Naive thymus-derived CD8-positive, alpha-beta T cell (primary cell): ENCODE data around the gene NT5DC4. TPM values are rescaled to one million over a fixed set of nuclear protein-coding genes. Genes with fewer than 3 reads are reported as not detected.

Experiments used
- ATAC-seq, 2 donors: fragments of 150-1000 bp; cut with Tn5 transposase in 1 of 2; sonication (Bioruptor Pico), chemical (Tn5 transposase) in 1 of 2; 1 replicate in 1 of 2; 2 replicates in 1 of 2; pipeline ENCODE4 v1.10.0; 2021; ENCODE audit warnings: mild to moderate bottlenecking in 2 of 2, moderate library complexity in 2 of 2
- POLR2A ChIA-PET: fragments of 350-600 bp; sonication (Branson Sonifier 250); formaldehyde crosslinking; loops from one replicate; lab custom pipeline; 2021; ENCODE audit warnings: antibody characterized with exemption; lab: Charles Lee
- DNase-seq, 10 donors: peaks; one replicate each; pipeline versions ENCODE4 v3.0.0 to v3.0.0-alpha.2; 2020 to 2022
- H3K27ac Mint-ChIP-seq, 10 donors: one replicate each; pipeline ENCODE4 v1.8.0; 2020 to 2022; ENCODE audit warnings: mild to moderate bottlenecking in 10 of 10, mixed read lengths in 10 of 10, moderate library complexity in 4 of 10, inconsistent platforms in 1 of 10
- H3K27me3 Mint-ChIP-seq, 5 donors: one replicate each; pipeline ENCODE4 v1.8.0; 2021 to 2022; ENCODE audit warnings: mixed read lengths in 5 of 5
- H3K36me3 Mint-ChIP-seq, 3 donors: one replicate each; pipeline ENCODE4 v1.8.0; 2020 to 2022; ENCODE audit warnings: mixed read lengths in 3 of 3, mild to moderate bottlenecking in 2 of 3, inconsistent platforms in 1 of 3
- H3K4me1 Mint-ChIP-seq, 4 donors: one replicate each; pipeline ENCODE4 v1.8.0; 2021 to 2022; ENCODE audit warnings: mixed read lengths in 4 of 4
- H3K4me3 Mint-ChIP-seq, 10 donors: one replicate each; pipeline ENCODE4 v1.8.0; 2020 to 2022; ENCODE audit warnings: mild to moderate bottlenecking in 10 of 10, mixed read lengths in 10 of 10, moderate library complexity in 6 of 10, inconsistent platforms in 1 of 10
- H3K9me3 Mint-ChIP-seq, 9 donors: one replicate each; pipeline ENCODE4 v1.8.0; 2020 to 2022; ENCODE audit warnings: mixed read lengths in 9 of 9, mild to moderate bottlenecking in 3 of 9, inconsistent platforms in 1 of 9, moderate library complexity in 1 of 9
- polyA plus RNA-seq, 3 donors: library from polyadenylated mRNA; unstranded; fragments of 300-500 nt; fragmentation: Illumina TruSeq; gene quantifications; one replicate each; pipeline ENCODE4 v1.2.3, GENCODE V29; 2021
- total RNA-seq, 8 experiments: library from RNA in 2 of 8; stranded (reverse) in 2 of 8; gene quantifications; one replicate each; pipeline ENCODE4 v1.2.3 and lab custom pipeline; 2021 to 2026

The NT5DC4 gene
- total and polyA plus RNA-seq, 5 experiments from 2014 or later = not detected

DNA sequence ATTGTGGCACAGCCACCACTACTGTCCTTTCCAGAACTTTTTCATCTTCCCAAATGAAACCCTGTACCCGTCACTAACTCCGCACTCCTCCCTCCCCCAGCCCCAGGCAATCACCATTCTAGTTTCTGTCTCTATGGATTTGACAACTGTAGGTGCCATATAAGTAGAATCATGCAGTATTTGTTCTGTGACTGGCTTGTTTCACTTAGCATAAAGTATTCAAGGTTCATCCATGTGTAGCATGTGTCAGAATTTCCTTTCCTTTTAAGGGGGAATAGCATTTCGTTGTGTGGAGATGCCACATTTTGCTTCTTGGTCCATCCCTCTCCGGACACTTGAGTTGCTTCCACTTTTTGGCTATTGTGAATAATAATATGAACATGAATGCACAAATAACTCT lies 44.4 kb downstream of the NT5DC4 start:
- DNase-seq (no peak), ATAC-seq (no peak)
- no peaks in the 10 kb centered on the region for H3K27me3 Mint-ChIP-seq
- no peaks in the 10 kb centered on the region for H3K9me3 Mint-ChIP-seq
- peaks cover 6 to 38% (median 17%) of the 10 kb centered on the region in 4 donors for H3K4me1 Mint-ChIP-seq
- POLR2A ChIA-PET = no interaction called here
- H3K4me3 Mint-ChIP-seq = peak overlapping the region; percentile 86 to 97 (median 92)
- no peaks in the 10 kb centered on the region for H3K36me3 Mint-ChIP-seq
- H3K27ac Mint-ChIP-seq = peak overlapping the region in 7 of 10 donors; percentile 27 to 89 (median 81)

DNA sequence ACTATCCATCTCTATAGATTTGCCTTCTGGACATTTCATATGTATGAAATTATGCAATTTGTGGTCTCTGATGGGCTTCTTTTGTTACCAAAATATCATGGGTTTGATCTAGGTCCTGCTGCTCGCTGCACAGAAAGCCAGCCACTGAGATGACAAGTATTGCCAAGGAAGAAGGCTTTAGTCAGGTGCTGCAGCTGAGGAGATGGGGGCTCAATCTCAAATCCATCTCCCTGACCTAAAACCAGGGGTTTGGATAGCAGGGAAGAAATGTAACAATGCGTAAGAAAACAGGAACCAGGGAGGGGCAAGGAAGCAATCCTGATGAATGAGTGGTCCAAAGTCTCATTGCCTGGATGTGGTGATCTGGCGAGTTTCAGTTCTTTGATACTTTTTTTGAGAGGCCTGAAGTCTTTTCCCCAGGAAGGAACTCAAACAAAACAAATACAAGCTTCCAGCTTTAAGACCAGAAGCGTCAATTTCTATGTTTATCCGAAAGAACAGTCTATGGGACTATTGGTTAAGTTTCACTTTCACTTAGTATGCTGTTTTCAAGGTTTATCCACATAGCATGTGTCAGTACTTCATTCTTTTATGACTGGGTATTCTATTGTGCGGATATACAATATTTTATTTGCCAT lies 47.0 kb downstream of the NT5DC4 start:
- ATAC-seq (no peak), DNase-seq (no peak)
- Mint-ChIP-seq H3K4me1 (peaks cover 6 to 38% (median 17%) of the 10 kb centered on the region in 4 donors), H3K4me3 (peak overlapping the region in 6 of 10 donors; percentile 16 to 75 (median 41)), H3K27ac (peak overlapping the region in 4 of 10 donors; percentile 31 to 57 (median 44)), H3K9me3 (no peaks in the 10 kb centered on the region), H3K27me3 (peaks cover 0 to 3% (median 0%) of the 10 kb centered on the region in 5 donors), H3K36me3 (no peaks in the 10 kb centered on the region)
- POLR2A ChIA-PET = no interaction called here

DNA sequence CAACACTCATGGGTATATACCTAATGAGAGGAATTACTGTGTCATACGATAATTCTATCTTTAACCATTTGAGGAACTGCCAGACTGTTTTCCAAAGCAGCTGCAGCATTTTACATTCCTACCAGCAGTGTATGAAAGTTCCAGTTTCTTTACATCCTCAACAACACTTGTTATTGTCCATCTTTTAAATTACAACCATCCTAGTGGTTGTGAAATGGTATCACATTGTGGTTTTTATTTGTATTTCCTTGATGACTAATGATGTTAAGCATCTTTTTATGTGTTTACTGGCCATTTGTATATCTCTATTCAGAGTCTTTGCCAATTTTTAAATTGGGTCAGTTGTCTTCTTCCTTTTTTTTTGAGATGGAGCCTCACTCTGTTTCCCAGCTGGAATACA lies 47.6 kb downstream of the NT5DC4 start:
- ATAC-seq = no peak
- no peaks in the 10 kb centered on the region for H3K9me3 Mint-ChIP-seq
- peak overlapping the region in 3 of 10 donors; percentile 2 to 75 (median 30) for H3K4me3 Mint-ChIP-seq
- peak overlapping the region in 1 of 10 donors; percentile 57 for H3K27ac Mint-ChIP-seq
- DNase-seq = no peak
- H3K4me1 Mint-ChIP-seq = peaks cover 6 to 37% (median 17%) of the 10 kb centered on the region in 4 donors
- POLR2A ChIA-PET = no interaction called here
- peaks cover 0 to 3% (median 0%) of the 10 kb centered on the region in 5 donors for H3K27me3 Mint-ChIP-seq
- H3K36me3 Mint-ChIP-seq = no peaks in the 10 kb centered on the region

DNA sequence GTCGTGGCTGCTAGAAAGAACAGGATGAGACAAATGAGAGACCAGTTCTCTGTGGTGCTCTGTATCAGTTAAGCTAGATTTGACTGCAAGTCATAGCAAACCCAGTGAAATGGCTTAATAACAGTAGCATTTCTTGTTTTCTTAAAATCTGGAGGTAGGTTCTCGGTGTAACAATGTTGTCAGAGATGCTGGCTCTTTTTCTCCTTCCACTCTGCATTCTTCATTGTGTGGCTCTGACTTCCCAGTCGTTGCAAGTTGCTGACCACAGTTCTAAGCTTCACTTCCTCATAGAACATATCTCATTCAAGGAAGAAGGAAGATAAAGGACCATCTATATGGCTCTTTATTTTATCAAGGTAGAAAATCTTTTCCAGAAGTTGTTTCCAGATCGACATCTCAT lies 51.5 kb downstream of the NT5DC4 start:
- peaks cover 0 to 3% (median 0%) of the 10 kb centered on the region in 5 donors for H3K27me3 Mint-ChIP-seq
- no peaks in the 10 kb centered on the region for H3K9me3 Mint-ChIP-seq
- H3K27ac Mint-ChIP-seq = no peak overlapping the region
- H3K4me3 Mint-ChIP-seq = no peak overlapping the region
- POLR2A ChIA-PET = no interaction called here
- no peak for ATAC-seq
- no peaks in the 10 kb centered on the region for H3K36me3 Mint-ChIP-seq
- peaks cover 7 to 23% (median 13%) of the 10 kb centered on the region in 4 donors for H3K4me1 Mint-ChIP-seq
- DNase-seq = no peak

DNA sequence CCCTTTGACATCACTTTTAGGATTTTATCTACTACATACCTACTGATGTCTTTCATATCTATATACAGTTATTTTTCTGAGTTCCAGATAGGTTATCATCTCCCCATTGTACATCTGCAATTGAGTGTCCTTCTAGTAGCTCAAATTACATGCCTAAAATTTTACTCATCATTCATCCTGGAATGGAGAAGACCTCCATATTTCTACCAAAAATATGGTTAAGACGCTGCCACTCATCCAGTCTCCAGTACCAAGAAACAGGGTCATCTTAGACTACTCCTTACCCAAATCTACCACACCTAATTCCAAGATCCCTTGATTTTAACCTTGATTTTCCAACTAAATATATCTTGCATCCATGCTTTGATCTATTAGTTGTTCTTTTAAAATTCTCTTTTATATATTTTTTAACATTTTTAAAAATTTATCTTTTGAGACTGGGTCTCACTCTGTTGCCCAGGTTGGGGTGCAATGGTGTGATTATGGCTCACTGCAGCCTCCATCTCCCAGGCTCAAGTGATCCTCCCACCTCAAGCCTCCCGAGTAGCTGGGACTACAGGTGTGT lies 52.2 kb downstream of the NT5DC4 start:
- POLR2A ChIA-PET = no interaction called here
- Mint-ChIP-seq H3K4me1 (peaks cover 12 to 22% (median 18%) of the 10 kb centered on the region in 4 donors), H3K4me3 (no peak overlapping the region), H3K9me3 (no peaks in the 10 kb centered on the region), H3K27me3 (peaks cover 0 to 3% (median 0%) of the 10 kb centered on the region in 5 donors), H3K27ac (no peak overlapping the region), H3K36me3 (no peaks in the 10 kb centered on the region)
- no peak for DNase-seq
- no peak for ATAC-seq

DNA sequence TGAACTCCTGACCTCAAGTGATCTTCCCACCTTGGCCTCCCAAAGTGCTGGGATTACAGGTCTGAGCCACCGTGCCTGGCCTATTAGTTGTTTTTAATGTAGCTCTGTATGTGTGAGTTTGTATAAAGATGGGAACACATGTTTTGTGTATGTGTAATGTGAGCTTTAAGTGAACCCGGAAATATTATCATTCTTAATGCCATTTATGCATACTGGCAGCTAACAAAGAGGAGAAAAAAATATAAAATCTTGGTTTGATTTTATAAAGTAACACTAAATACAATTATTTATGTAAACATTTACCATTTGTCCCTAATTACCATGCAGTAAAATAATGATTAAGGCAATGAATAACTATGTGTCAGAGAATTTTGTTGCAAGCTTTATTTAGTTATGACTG lies 52.7 kb downstream of the NT5DC4 start:
- POLR2A ChIA-PET = no interaction called here
- ATAC-seq (no peak), DNase-seq (no peak)
- no peak overlapping the region for H3K4me3 Mint-ChIP-seq
- H3K9me3 Mint-ChIP-seq = no peaks in the 10 kb centered on the region
- H3K27ac Mint-ChIP-seq = no peak overlapping the region
- H3K27me3 Mint-ChIP-seq = peaks cover 0 to 3% (median 0%) of the 10 kb centered on the region in 5 donors
- no peaks in the 10 kb centered on the region for H3K36me3 Mint-ChIP-seq
- H3K4me1 Mint-ChIP-seq = peaks cover 12 to 19% (median 17%) of the 10 kb centered on the region in 4 donors

DNA sequence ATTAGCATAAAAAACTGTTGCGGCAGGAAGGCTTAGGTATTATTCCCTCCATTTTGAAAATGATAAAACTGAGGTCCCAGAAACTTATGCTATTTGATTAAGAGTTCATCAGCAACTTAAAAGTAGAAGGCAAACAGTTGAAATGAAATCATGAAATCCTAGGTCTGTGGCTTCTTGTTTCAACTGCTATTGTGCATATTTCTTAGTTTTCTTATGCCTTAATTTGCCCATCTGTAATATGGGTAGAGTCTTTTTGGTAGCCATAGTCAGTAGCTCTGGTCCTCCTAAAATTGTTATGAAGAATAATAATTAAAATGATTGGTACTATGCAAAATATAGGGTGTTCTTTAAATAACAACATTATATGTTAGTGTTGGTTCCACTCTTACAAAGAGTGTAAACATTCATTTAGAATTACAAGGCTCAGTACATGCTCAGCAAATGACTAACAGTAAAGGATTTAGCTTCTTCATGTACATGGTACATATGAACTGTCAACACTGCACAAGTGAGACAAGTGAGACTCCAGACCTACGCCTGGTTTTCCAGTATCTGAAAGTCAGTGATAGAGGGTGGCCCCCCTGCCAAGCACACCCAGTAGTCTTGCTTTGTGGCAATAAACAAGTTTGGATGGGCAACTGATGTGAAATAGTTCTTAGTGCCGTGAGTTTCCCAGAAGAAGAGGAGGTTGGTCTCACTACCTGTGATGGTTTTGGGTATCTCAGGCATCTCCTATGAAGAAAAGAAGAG lies 53.9 kb downstream of the NT5DC4 start:
- no peaks in the 10 kb centered on the region for H3K9me3 Mint-ChIP-seq
- H3K4me3 Mint-ChIP-seq = no peak overlapping the region
- peak overlapping the region in 1 of 10 donors; percentile 3 for H3K27ac Mint-ChIP-seq
- POLR2A ChIA-PET = no interaction called here
- ATAC-seq (no peak), DNase-seq (no peak)
- peaks cover 12 to 19% (median 16%) of the 10 kb centered on the region in 4 donors for H3K4me1 Mint-ChIP-seq
- peaks cover 0 to 3% (median 0%) of the 10 kb centered on the region in 5 donors for H3K27me3 Mint-ChIP-seq
- H3K36me3 Mint-ChIP-seq = no peaks in the 10 kb centered on the region

DNA sequence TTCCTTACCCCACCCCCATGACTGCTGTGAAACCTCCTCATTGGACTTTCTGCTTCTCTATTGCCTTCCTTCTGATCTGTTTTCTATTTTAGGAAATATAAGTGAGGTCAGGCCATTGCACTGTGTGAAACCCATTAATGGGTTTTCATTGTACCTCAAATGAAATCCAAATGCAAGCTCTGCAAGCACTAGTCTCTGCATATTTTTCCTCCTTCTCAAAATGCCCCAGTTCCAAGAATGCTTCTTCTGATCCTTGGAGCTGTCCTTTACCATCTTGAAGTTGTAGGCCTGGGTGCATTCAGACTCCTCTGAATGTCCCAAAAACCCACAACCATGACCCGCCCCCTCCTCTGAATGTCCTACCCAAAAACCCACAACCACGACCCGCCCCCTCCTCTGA lies 55.3 kb downstream of the NT5DC4 start:
- H3K27ac Mint-ChIP-seq = peak overlapping the region in 3 of 10 donors; percentile 1 to 28 (median 2)
- H3K36me3 Mint-ChIP-seq = no peaks in the 10 kb centered on the region
- H3K4me3 Mint-ChIP-seq = no peak overlapping the region
- no peaks in the 10 kb centered on the region for H3K9me3 Mint-ChIP-seq
- no peak for DNase-seq
- POLR2A ChIA-PET = no interaction called here
- ATAC-seq = no peak
- peaks cover 0 to 3% (median 0%) of the 10 kb centered on the region in 5 donors for H3K27me3 Mint-ChIP-seq
- peaks cover 12 to 19% (median 16%) of the 10 kb centered on the region in 4 donors for H3K4me1 Mint-ChIP-seq

DNA sequence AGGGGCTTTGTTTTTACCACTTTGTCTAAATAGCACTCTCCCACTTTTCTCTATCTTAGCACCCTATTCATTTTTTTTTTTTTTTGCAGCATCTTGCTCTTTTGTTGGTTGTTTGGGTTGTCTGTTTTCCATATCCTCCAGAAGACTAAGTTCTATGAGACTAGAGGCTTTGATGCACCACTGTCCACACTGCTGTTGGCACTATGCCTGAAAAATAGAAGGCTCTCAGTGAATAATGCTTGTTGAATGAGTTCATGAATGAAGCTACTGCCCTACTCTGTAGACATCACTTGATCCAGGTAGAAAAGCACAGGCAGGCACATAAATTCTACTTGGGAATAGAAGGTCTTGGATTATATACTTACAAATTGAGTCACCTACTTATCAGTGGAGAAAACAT lies 56.2 kb downstream of the NT5DC4 start:
- Mint-ChIP-seq H3K36me3 (no peaks in the 10 kb centered on the region), H3K9me3 (no peaks in the 10 kb centered on the region), H3K27me3 (peaks cover 0 to 3% (median 2%) of the 10 kb centered on the region in 5 donors), H3K27ac (peak overlapping the region in 9 of 10 donors; percentile 3 to 73 (median 20)), H3K4me1 (peaks cover 12 to 19% (median 16%) of the 10 kb centered on the region in 4 donors), H3K4me3 (peak overlapping the region in 8 of 10 donors; percentile 15 to 66 (median 43))
- no peak for ATAC-seq
- POLR2A ChIA-PET = no interaction called here
- no peak for DNase-seq

DNA sequence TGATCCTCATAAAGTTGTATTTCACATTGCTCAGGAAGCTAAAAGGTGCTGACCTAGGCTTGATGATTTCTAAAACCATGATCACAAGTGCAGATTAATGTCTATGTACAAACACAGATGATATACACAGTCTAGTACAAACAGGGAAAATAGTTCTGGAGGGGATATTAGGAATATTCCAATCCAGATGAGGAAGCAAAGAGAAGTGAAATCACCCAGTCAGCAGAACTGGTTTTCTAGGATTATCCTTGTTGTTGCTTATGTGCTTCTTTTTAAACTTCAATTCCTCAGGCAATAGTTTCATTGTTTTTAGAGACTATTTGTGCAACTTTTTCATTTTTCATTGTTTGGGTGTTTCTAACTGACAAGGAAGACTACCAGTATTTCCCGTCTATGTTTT lies 58.8 kb downstream of the NT5DC4 start:
- POLR2A ChIA-PET = interaction anchor here (0.6 kb wide), 1 partner anchor 11 kb away, joined by 3 read pairs; no protein-coding TSS in a partner anchor
- Mint-ChIP-seq H3K9me3 (no peaks in the 10 kb centered on the region), H3K4me1 (peaks cover 12 to 34% (median 19%) of the 10 kb centered on the region in 4 donors), H3K36me3 (no peaks in the 10 kb centered on the region), H3K27me3 (peaks cover 1 to 15% (median 6%) of the 10 kb centered on the region in 5 donors), H3K4me3 (no peak overlapping the region), H3K27ac (no peak overlapping the region)
- no peak for ATAC-seq
- no peak for DNase-seq

DNA sequence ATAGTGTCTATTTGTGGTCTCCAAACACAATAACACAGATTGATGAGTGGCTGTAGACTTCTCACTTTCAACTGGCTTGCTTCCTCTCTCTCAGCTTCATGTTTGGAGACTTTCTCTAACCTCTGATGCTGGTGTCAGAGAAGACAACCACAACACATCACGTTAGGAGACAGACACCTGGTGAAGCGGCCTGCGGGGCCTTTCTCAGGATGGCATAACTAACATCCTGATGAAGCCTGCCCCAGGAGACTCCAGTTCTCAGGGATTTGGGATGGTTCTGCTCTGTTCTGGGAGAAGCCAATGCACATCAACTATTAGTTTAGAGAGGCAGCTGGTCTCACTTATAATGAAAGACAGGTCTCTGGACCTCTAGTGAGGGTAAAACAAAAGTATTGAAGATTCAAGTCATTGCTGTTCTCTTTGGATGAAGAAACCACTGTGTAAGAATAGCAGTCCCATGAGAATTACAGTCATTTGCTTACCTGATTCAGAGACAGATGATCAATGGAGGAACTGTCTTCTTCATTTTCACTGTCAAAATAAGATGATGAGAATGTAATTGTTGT lies 61.5 kb downstream of the NT5DC4 start:
- POLR2A ChIA-PET = no interaction called here
- H3K4me3 Mint-ChIP-seq = no peak overlapping the region
- DNase-seq = no peak
- no peaks in the 10 kb centered on the region for H3K36me3 Mint-ChIP-seq
- ATAC-seq = no peak
- peak overlapping the region in 2 of 10 donors; percentile 5 to 38 for H3K27ac Mint-ChIP-seq
- peaks cover 5 to 29% (median 6%) of the 10 kb centered on the region in 4 donors for H3K4me1 Mint-ChIP-seq
- peaks cover 1 to 25% (median 11%) of the 10 kb centered on the region in 5 donors for H3K27me3 Mint-ChIP-seq
- H3K9me3 Mint-ChIP-seq = no peaks in the 10 kb centered on the region

DNA sequence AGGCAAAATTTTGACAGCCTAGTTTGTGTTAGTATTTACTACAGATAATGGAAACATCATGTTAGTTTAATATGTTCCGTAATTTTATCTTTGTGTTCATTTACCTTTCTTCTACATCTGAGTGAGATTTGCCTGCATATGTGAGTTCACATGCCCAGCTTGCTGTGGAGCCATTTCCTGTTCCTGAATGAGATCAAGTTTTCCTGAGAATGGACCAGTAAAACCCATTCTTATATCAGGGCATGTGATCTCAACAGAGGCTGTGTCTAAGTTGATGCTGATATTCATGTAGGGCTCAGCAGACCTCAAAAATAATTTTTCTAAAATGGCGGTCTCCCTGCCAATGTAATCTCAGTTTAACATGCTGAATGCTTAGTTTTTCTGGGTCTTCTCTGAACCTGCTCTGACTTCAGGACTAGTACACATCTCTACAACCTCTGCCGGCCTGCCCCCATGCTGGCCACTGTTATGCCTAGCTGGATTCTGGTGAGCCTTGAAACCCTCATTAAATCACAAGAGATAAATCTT lies 62.4 kb downstream of the NT5DC4 start:
- POLR2A ChIA-PET = no interaction called here

More for the DNA sequence above, 62.4 kb downstream of the NT5DC4 start:
- peaks cover 1 to 29% (median 11%) of the 10 kb centered on the region in 5 donors for H3K27me3 Mint-ChIP-seq
- DNase-seq (no peak), ATAC-seq (no peak)
- no peaks in the 10 kb centered on the region for H3K36me3 Mint-ChIP-seq
- H3K27ac Mint-ChIP-seq = no peak overlapping the region
- H3K4me3 Mint-ChIP-seq = no peak overlapping the region
- peaks cover 0 to 23% (median 0%) of the 10 kb centered on the region in 4 donors for H3K4me1 Mint-ChIP-seq
- no peaks in the 10 kb centered on the region for H3K9me3 Mint-ChIP-seq
